ENCODE data around the gene PYM1. TPM values are rescaled to one million over a fixed set of nuclear protein-coding genes. Genes with fewer than 3 reads are reported as not detected.
"Not testable (repeated sequence)": the region's sequence is repeated elsewhere in the genome, so short reads cannot be mapped to it uniquely, and the experiment has no call there.

PYM1 gene
- total and polyA plus RNA-seq, 8 donors: 27.3 to 36.4 (median 33.0) TPM

DNA sequence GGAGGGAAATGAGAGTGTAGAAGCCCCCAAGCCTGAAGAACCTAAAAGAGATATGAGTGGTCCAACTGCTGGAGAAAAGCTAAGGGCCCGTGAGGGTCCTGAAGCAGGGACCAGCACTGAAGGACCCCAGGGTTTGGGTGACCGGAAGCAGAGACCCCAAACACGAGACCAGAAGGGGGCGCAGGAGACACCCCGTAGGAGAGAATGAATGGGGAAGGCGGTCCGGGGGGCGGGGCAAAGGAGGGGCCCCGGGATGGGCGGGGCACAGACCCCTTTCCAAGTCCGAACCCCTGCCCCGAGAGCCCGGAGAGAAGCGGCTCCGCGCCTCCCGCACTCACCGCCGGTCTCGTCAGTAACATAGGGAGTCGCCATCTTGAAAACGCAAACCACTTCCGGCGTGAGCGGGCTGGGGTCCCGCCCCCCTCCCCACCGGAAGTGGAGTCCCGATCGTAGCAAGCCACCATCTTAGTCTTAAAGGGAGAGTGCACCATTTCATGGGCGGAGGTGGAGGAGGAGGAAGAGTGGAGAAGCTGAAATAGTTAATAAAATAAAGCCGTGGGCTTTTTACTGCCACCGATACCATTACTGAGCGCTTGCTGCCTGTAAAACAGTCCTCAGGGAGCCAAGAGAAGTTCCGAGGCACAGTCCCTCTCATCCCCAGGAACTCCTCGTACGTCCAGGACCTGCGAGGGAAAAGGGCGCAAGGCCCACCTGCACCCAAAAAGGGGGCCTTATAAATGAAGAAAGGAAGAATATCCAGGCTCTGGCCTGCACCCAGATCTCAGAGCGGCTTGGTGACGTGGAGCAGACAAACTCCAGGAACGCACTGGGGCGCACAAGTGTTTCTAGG, 731 bp downstream of the PYM1 start:
- intact Hi-C loops (cut with DNase I): loop anchor here in 1 of 2 donors (10.0 kb wide), 1 partner anchor 92 kb away; no protein-coding TSS in a partner anchor
- H3K4me1 ChIP-seq: peaks cover 24 to 63% of the 10 kb centered on the region in 2 donors
- ATAC-seq: peak; percentile 83

DNA sequence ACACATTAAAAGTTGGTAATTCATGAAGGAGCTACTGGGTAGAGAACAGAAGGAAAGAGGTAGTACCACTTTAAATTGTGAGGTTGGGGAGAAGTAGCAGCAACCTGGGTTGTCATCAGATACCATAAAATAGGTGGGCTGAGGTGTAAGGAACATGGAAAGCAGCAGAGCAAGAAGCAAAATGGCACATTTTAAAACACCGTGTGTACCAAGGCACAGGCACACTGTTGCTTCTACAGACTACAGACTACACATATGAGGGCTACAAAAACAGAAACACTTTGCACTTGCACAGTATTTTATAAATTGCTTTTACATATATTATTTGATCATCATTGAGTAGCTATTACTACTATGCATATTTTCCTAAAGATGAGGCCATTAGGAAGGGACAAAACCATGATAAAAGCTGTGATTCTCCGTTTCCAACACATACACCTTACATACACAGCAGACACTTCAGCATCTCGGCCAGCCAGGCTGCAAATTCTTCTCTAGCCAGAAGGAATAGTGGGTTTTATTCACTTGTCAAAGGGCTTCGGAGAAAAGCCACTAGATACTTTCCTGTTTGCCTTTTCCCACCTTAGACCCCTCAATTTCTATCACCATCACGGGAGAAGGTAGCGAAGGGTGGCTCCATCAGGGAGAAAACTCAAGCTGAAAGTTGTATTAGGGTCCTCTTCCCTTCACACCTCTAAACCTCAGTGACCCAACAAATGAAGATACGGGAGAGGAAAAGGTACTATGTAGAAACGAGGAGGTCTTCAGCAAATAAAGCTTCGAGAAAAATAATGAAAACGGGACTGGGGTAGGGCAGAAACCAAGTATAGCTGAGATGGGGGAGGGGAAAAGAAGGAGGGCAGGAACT, 1.6 kb downstream of the PYM1 start:
- H3K36me3 ChIP-seq: peaks cover 0 to 30% of the 10 kb centered on the region in 2 donors
- no peaks in the 10 kb centered on the region for H3K27me3 ChIP-seq
- H3K27ac ChIP-seq: peak overlapping the region; percentile 97 to 99
- peaks cover 20 to 66% of the 10 kb centered on the region in 2 donors for H3K4me1 ChIP-seq
- H3K9me3 ChIP-seq: no peaks in the 10 kb centered on the region
- no peak for DNase-seq
- ATAC-seq: no peak
- intact Hi-C loops (cut with DNase I): loop anchor here in 1 of 2 donors (10.0 kb wide), 1 partner anchor 91 kb away; no protein-coding TSS in a partner anchor
- TF ChIP-seq, protein P1, sequence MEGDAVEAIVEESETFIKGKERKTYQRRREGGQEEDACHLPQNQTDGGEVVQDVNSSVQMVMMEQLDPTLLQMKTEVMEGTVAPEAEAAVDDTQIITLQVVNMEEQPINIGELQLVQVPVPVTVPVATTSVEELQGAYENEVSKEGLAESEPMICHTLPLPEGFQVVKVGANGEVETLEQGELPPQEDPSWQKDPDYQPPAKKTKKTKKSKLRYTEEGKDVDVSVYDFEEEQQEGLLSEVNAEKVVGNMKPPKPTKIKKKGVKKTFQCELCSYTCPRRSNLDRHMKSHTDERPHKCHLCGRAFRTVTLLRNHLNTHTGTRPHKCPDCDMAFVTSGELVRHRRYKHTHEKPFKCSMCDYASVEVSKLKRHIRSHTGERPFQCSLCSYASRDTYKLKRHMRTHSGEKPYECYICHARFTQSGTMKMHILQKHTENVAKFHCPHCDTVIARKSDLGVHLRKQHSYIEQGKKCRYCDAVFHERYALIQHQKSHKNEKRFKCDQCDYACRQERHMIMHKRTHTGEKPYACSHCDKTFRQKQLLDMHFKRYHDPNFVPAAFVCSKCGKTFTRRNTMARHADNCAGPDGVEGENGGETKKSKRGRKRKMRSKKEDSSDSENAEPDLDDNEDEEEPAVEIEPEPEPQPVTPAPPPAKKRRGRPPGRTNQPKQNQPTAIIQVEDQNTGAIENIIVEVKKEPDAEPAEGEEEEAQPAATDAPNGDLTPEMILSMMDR (IDR thresholded peaks at IDR 0.05): no peak
- H3K4me3 ChIP-seq: peak overlapping the region; percentile 77 to 78

More for the DNA sequence above, 731 bp downstream of the PYM1 start:
- TF ChIP-seq, protein P1 (IDR thresholded peaks at IDR 0.05): peak; percentile 37 to 49
- no peaks in the 10 kb centered on the region for H3K9me3 ChIP-seq
- peaks cover 0 to 24% of the 10 kb centered on the region in 2 donors for H3K36me3 ChIP-seq
- peak overlapping the region; percentile 97 to 99 for H3K27ac ChIP-seq
- H3K27me3 ChIP-seq: no peaks in the 10 kb centered on the region
- peak overlapping the region; percentile 77 to 78 for H3K4me3 ChIP-seq
- DNase-seq: peak; percentile 90 to 95 (median 92)

DNA sequence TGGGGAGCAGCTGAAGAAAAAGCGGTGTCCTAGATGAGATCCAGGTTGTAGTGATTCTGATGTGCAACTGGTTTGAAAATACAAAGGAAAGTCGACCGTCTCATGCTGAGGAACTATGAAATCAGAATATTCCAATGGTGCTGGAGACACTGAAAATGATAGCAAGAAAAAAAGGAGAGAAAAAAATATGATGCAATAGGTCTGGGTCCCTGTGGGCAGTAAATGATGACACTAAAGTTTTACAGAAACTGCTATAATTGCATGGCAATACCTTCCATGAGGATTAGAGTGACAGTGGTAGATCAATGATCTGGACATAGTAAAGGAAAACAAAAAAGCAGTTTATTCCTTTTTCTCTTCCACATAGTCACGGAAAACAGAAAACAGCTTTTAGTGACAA, 2.3 kb downstream of the PYM1 start:
- Histone ChIP-seq H3K4me1 (peaks cover 13 to 61% of the 10 kb centered on the region in 2 donors), H3K9me3 (no peaks in the 10 kb centered on the region), H3K27ac (peak overlapping the region in 1 of 2 donors; percentile 10), H3K36me3 (peaks cover 0 to 30% of the 10 kb centered on the region in 2 donors), H3K27me3 (no peaks in the 10 kb centered on the region), H3K4me3 (no peak overlapping the region)
- TF ChIP-seq, protein P1 (IDR thresholded peaks at IDR 0.05): no peak
- intact Hi-C loops (cut with DNase I): loop anchor here in 1 of 2 donors (10.0 kb wide), 1 partner anchor 91 kb away; no protein-coding TSS in a partner anchor
- DNase-seq: no peak
- ATAC-seq: no peak

DNA sequence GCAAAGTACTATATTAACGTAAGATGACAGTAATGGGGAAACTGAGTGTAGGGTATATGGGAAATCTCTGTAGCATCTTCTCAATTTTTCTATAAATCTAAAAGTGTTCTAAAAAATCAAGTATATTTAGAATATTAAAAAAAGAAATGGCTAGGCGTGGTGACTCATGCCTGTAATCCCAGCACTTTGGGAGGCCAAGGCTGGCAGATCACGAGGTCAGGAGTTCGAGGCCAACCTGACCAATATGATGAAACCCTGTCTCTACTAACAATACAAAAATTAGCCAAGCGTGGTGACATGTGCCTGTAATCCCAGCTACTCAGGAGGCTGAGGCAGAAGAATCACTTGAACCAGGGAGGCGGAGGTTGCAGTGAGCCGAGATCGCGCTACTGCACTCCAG, 4.0 kb downstream of the PYM1 start:
- not testable (repeated sequence) for DNase-seq, H3K4me3 ChIP-seq, ATAC-seq, H3K27me3 ChIP-seq, H3K27ac ChIP-seq, H3K9me3 ChIP-seq
- Histone ChIP-seq H3K36me3 (peaks cover 0 to 30% of the 10 kb centered on the region in 2 donors), H3K4me1 (peaks cover 12 to 44% of the 10 kb centered on the region in 2 donors)
- intact Hi-C loops (cut with DNase I): loop anchor here in 1 of 2 donors (10.0 kb wide), 1 partner anchor 89 kb away; no protein-coding TSS in a partner anchor

DNA sequence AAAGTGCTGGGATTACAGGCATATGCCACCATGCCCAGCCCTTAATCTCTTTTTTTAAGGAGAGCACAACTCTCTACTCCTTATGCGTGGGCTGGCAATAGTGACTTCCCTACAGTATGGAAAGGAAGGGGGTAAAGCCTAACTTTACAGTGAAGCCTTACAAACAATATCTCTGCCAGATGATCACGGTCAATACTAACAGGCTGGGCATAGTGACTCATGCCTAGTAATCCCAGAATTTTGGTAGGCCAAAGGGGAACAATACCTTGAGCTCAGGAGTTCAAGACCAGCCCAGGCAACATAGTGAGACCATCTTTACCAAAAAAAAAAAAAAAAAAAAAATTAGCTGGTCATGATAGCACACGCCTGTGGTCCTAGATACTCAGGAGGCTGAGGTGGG, 5.6 kb downstream of the PYM1 start:
- peaks cover 6 to 33% of the 10 kb centered on the region in 2 donors for H3K4me1 ChIP-seq
- H3K27ac ChIP-seq: no peak overlapping the region
- peaks cover 0 to 30% of the 10 kb centered on the region in 2 donors for H3K36me3 ChIP-seq
- no peak for ATAC-seq
- intact Hi-C loops (cut with DNase I): loop anchor here in 1 of 2 donors (10.0 kb wide), 1 partner anchor 87 kb away; no protein-coding TSS in a partner anchor
- DNase-seq: no peak
- TF ChIP-seq, protein P1 (IDR thresholded peaks at IDR 0.05): no peak
- H3K4me3 ChIP-seq: no peak overlapping the region
- H3K27me3 ChIP-seq: no peaks in the 10 kb centered on the region
- H3K9me3 ChIP-seq: no peaks in the 10 kb centered on the region

DNA sequence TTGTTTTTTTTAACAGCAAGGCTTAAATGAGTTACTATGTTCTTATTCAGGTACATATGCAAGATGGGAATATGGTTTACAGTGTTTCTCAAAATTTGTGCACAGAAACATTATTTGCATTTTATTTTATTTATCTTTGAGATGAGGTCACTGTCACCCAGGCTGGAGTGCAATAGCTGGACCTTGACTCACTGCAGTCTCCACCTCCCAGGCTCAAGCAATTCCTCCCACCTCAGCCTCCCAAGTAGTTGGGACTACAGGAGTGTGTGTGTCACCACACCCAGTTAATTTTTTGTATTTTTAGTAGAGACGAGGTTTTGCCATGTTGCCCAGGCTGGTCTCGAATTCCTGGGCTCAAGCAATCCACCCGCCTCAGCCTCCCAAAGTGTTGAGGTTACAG, 8.7 kb downstream of the PYM1 start:
- H3K4me3 ChIP-seq; H3K27me3 ChIP-seq; H3K27ac ChIP-seq; intact Hi-C loops (cut with DNase I); H3K9me3 ChIP-seq; DNase-seq: not testable (repeated sequence)
- Histone ChIP-seq H3K36me3 (peaks cover 0 to 32% of the 10 kb centered on the region in 2 donors), H3K4me1 (peaks cover 5 to 45% of the 10 kb centered on the region in 2 donors)
- ATAC-seq: peak; percentile 51
